ENCODE results near the gene WDR93. TPM values are rescaled to one million over a fixed set of nuclear protein-coding genes. Genes with fewer than 3 reads are reported as not detected.
"Not testable (repeated sequence)": the region's sequence is repeated elsewhere in the genome, so short reads cannot be mapped to it uniquely, and the experiment has no call there.

The WDR93 gene
- total RNA-seq, 4 donors from 2014 or later: not detected

DNA sequence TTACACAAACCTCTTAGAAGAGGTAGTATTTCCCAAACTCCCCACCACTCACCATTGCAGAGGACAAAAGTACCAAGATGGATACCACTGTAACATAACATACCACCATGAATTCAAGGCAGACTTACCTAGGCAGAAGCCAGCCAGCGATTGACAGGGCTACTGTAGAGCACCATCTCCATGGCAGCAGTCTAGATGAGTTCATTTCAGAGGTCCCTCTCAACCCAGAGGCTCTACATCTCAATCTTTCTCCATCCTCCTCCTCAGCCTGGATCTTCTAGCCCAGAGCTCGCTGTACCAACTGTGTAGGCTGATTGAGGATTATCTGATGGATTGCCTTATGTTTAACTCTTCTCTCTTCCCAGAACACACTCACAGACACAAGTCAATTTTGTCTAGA lies 9.5 kb upstream of the WDR93 start:
- Histone ChIP-seq H3K4me1 (peaks cover 6 to 18% (median 11%) of the 10 kb centered on the region in 3 donors), H3K9me3 (no peaks in the 10 kb centered on the region), H3K36me3 (peaks cover 0 to 30% (median 0%) of the 10 kb centered on the region in 3 donors), H3K4me3 (peak overlapping the region in 1 of 4 donors; percentile 0), H3K27me3 (no peaks in the 10 kb centered on the region), H3K27ac (peak overlapping the region in 3 of 4 donors; percentile 55 to 83 (median 56))
- DNase-seq: no peak
- intact Hi-C loops (cut with DNase I): no loop called here
- TF ChIP-seq, protein P1, sequence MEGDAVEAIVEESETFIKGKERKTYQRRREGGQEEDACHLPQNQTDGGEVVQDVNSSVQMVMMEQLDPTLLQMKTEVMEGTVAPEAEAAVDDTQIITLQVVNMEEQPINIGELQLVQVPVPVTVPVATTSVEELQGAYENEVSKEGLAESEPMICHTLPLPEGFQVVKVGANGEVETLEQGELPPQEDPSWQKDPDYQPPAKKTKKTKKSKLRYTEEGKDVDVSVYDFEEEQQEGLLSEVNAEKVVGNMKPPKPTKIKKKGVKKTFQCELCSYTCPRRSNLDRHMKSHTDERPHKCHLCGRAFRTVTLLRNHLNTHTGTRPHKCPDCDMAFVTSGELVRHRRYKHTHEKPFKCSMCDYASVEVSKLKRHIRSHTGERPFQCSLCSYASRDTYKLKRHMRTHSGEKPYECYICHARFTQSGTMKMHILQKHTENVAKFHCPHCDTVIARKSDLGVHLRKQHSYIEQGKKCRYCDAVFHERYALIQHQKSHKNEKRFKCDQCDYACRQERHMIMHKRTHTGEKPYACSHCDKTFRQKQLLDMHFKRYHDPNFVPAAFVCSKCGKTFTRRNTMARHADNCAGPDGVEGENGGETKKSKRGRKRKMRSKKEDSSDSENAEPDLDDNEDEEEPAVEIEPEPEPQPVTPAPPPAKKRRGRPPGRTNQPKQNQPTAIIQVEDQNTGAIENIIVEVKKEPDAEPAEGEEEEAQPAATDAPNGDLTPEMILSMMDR (IDR thresholded peaks at IDR 0.05): no peak
- TF ChIP-seq POLR2A (IDR thresholded peaks at IDR 0.05): no peak
- 88% methylated on average over 2 of the region's 2 CpGs for WGBS, 2 donors

DNA sequence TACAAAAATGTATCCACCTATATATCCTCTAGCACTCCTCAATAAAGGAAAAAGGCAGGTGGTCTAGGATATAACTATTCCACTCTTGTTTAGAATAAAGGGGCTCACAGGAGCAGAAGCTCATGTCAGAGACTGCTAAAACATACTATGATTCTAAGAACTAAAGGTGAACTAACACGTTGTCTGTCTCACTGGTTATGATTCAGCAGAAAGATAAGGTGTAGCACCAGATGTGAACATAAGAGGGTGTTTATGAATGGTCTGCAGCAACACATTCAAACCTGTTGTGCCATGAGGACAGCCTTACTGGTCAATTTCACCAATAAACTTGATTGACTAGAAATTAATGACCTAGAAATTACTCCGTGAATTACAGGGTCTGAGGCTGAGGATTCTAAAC lies 4.6 kb upstream of the WDR93 start:
- H3K9me3 ChIP-seq: no peaks in the 10 kb centered on the region
- intact Hi-C loops (cut with DNase I): no loop called here
- H3K27ac ChIP-seq: no peak overlapping the region
- TF ChIP-seq, protein P1 (IDR thresholded peaks at IDR 0.05): no peak
- no peak for TF ChIP-seq POLR2A (IDR thresholded peaks at IDR 0.05)
- H3K27me3 ChIP-seq: no peaks in the 10 kb centered on the region
- no peak overlapping the region for H3K4me3 ChIP-seq
- H3K36me3 ChIP-seq: peaks cover 0 to 35% (median 0%) of the 10 kb centered on the region in 3 donors
- WGBS, 2 donors: 83 to 100% methylated on average over 2 of the region's 2 CpGs
- peaks cover 6 to 32% (median 20%) of the 10 kb centered on the region in 3 donors for H3K4me1 ChIP-seq
- no peak for DNase-seq

DNA sequence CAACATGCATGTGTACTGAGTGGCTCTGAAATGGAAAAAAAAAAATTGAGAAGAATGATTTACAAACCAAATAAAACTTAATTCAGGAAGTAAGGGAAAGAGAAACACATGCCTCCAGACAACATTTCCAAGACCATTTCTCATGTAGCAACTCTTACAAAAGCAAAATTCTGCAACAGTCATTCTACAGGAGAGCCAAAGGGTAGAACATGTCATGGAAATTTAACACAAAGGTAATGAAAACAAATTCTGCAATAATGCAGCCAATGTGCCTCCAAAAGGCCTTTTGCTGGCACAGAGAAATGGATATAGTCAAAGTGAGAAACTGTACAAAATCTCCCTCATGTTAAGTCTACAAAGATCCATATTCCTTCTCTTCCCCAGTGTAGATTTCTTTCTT lies 4.1 kb upstream of the WDR93 start:
- intact Hi-C loops (cut with DNase I): no loop called here
- DNase-seq: no peak
- peaks cover 5 to 30% (median 19%) of the 10 kb centered on the region in 3 donors for H3K4me1 ChIP-seq
- no peak overlapping the region for H3K4me3 ChIP-seq
- TF ChIP-seq POLR2A (IDR thresholded peaks at IDR 0.05): no peak
- TF ChIP-seq, protein P1 (IDR thresholded peaks at IDR 0.05): no peak
- peaks cover 0 to 35% (median 0%) of the 10 kb centered on the region in 3 donors for H3K36me3 ChIP-seq
- no peak overlapping the region for H3K27ac ChIP-seq
- H3K9me3 ChIP-seq: no peaks in the 10 kb centered on the region
- no peaks in the 10 kb centered on the region for H3K27me3 ChIP-seq

DNA sequence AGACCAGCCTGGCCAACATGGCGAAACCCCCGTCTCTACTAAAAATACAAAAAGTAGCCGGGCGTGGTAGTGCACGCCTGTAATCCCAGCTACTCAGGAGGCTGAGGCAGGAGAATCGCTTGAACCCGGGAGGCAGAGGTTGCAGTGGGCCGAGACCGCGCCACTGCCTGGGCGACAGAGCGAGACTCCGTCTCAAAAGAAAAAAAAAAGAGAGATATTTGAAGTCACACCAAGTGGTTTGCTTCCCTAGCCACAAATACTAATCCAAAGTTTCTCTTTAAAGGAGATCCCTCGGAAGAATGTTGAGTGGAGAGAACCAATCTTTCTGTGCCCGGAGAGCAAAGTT lies 708 bp upstream of the WDR93 start:
- Histone ChIP-seq H3K27ac (peak overlapping the region; percentile 60 to 89 (median 72)), H3K36me3 (peaks cover 0 to 11% (median 0%) of the 10 kb centered on the region in 3 donors), H3K4me1 (peaks cover 5 to 30% (median 19%) of the 10 kb centered on the region in 3 donors), H3K4me3 (peak overlapping the region; percentile 41 to 95 (median 81))
- H3K27me3 ChIP-seq; H3K9me3 ChIP-seq; intact Hi-C loops (cut with DNase I); DNase-seq: not testable (repeated sequence)
- WGBS, 2 donors: 28 to 30% methylated on average over 15 of the region's 15 CpGs

DNA sequence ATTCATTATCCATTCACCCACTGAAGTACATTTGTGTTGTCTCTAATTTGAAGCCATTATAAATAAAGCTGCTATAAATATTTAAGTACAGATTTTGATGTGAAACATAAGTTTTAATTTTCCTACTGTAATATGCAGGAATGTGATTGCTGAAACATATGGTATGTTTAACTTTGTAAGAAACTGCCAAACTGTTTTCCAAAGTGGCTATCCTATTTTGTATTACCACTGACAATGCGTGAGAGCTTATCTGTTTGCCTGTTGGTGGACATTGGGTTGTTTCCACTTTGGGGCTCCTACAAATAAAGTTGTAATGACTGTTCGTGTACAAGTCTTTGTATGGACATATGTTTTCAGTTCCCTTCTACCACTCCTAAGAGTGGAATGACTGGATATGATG lies 2.5 kb downstream of the WDR93 start:
- no peaks in the 10 kb centered on the region for H3K27me3 ChIP-seq
- WGBS, 2 donors: 20 to 25% methylated on average over 2 of the region's 2 CpGs
- H3K9me3 ChIP-seq: no peaks in the 10 kb centered on the region
- DNase-seq: no peak
- peaks cover 5 to 27% (median 19%) of the 10 kb centered on the region in 3 donors for H3K4me1 ChIP-seq
- TF ChIP-seq POLR2A (IDR thresholded peaks at IDR 0.05): no peak
- TF ChIP-seq, protein P1 (IDR thresholded peaks at IDR 0.05): no peak
- H3K4me3 ChIP-seq: no peak overlapping the region
- no peak overlapping the region for H3K27ac ChIP-seq
- no peaks in the 10 kb centered on the region for H3K36me3 ChIP-seq
- intact Hi-C loops (cut with DNase I): no loop called here

DNA sequence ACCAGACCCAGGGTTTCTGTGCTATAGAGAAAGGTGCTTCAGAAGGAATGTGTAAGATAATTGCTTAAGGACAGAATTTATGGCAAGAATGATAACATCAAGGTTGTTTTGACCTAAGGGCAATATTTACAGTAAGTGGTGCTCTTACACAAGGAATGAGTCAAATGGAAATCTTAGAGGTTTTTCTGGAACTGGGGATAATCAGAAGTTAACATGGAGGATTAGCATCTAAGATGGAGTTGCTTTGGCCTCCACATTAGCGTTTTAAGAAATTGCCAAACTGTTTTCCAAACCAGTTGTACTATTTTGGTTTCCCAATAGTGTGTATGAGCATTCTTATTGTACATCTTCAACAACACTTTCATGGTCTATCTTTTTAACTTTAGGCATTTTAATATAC lies 3.1 kb downstream of the WDR93 start:
- H3K4me1 ChIP-seq: peaks cover 5 to 22% (median 17%) of the 10 kb centered on the region in 3 donors
- H3K4me3 ChIP-seq: no peak overlapping the region
- intact Hi-C loops (cut with DNase I): no loop called here
- no peak overlapping the region for H3K27ac ChIP-seq
- 63 to 93% methylated on average over 1 of the region's 1 CpG for WGBS, 2 donors
- H3K36me3 ChIP-seq: no peaks in the 10 kb centered on the region
- H3K9me3 ChIP-seq: no peaks in the 10 kb centered on the region
- TF ChIP-seq, protein P1 (IDR thresholded peaks at IDR 0.05): no peak
- TF ChIP-seq POLR2A (IDR thresholded peaks at IDR 0.05): no peak
- no peak for DNase-seq
- no peaks in the 10 kb centered on the region for H3K27me3 ChIP-seq
